NCI-H2196 treated with DMSO at 0.1 percent for 48 hours (cell line): ENCODE measurements around the gene IDH3A.
A peak's percentile ranks its signal among the peaks of the same experiment; 100 is the strongest.
"Not testable (repeated sequence)": the region's sequence is repeated elsewhere in the genome, so short reads cannot be mapped to it uniquely, and the experiment has no call there.

ENCODE experiments used
- DNase-seq: peaks from one replicate; lab custom pipeline; 2025; ENCODE audit not compliant: unreplicated experiment; lab: John Stamatoyannopoulos, UW

The IDH3A gene

DNA sequence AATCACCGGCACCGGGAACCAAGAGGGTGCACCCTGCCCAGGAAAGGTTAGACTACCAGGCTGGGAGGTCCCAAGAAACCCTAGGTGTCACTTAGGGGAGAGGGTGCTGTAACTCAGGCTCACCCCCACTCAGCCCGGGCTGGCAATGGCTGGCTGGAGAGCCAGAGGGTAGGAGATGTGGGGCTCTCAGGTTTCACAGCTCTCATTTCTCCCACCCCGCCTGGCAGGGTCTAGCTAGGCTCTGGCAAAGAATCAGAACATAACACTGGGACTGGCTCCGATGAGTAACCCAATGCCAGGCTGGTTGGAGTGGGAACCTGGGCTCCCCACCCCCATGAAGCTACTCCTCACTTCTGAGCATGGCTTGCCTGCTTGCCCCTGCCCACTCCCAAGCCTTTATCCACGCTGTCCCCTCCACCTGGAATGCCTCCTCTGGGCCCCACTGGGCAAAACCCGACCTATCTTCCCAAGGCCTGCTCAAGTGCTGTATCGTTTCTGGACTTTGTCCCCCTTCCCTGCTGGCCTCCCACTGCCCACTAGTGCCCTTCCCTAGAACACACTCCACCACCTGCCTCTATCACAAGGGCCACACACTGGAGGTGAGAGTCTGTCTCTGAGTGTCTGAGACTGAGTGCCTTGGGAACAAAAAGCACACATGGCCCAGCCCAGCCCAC, 19.9 kb upstream of the IDH3A start:
- peak; percentile 47 for DNase-seq

DNA sequence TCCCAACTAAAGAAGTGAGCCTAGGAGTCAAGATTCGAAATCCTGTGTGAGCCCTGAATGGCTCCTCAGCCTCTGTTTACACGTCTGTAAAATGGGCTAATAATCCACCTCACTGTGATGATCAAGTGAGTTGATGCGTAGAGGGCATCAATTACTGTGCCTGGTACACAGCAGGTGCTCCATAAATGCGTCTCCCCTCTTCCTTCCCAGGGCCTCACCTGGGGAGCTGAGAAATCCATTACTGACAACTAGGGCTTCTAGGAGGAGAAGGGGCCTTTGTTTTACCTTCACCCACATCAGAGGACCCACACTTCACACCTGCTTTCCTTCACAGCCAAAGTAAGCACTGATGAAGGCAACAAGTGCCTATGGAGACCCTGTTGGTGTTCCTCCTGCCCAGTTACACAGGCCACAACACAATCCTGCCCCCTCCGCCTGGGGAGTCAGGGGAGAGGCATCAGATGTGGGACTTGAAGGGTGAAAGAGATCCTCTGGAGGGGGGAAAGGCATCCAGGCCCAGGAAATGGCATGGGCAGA, 19.3 kb upstream of the IDH3A start:
- no peak for DNase-seq

DNA sequence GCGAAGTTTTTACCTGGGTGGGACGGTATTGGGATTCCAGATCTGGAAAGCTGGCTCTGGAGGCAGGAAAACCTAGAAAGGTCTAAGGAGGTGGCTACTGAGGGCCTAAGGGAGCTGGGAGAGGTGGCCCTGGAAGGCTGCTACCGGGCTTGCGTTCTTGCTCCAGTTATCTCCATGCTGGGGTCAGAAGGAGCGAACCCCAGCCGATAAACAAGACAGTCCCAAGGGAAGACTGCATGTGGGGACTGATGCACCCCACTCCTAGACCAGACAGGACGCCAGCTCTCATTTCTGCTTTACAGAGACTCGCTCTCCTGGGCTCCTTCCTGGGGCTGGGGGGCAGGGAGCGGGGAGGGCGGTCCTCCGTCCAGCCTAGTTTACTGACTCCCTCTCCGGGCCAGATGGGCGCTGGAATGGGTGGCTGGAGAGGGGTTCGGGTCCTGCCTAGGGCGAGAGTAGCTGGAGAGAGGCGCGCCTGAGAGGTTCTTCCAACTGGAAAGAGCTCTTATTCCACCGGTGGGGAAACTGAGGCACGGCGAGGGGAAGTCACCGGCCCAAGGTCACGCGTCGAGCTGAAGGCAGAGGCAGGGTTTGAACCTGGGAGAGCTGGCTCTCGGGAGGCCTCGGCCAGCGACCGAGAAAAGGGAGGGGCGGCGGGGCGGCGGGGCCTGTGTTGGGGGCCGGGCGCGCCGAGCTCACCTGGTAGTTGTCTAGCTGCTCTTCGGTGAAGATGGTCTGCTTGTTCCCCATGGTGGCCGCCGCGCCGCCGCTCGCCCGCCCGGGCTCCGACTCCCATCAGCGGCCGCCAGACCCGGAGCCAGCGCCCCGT, 18.5 kb upstream of the IDH3A start:
- no peak for DNase-seq

DNA sequence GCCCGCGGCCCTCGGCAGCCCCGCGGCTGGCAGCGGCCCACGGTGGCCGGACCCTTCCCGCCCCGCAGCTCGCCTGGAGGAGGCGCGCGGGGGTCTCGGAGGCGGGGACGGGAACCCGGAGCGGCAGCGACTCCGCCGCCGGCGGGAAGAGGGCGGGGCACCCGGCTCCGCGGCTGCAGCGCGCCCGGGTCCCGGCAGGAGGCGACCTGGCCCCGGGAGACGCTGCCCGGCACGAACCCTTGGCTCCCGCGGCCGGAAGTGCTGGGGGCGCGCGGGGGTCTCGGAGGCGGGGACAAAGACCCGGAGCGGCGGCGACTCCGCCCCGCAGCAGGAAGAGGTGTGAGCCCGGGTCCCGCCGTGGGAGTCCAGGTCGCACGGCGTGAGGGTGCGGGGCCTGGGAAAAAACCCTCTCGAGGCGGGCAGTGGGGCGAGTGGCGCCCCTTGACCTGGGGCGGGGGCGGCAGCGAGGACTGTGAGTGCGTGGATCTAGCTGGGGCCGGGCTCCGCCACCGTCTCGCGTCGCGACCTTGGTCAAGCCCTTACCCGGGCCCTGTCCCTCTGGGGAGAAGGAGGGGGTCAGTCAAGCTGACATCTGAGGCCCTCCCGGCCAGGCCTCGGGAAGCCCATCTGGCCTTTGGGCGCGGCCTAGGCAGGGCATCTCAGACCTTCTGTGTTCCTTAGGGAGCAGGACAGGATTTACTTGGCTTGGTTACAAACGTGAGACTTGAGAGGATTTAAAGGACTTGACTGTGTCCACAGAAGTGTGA, 17.7 kb upstream of the IDH3A start, which contains the start of gene CIB2:
Gene CIB2 (minus strand): TSS at position 151 of the 767 bp plus-strand sequence. CDS start 230 bp downstream, outside the sequence.
- DNase-seq = no peak

GRCh38 chr15:78133801-78134200, 15.4 kb upstream of the IDH3A start:
- DNase-seq = no peak

DNA sequence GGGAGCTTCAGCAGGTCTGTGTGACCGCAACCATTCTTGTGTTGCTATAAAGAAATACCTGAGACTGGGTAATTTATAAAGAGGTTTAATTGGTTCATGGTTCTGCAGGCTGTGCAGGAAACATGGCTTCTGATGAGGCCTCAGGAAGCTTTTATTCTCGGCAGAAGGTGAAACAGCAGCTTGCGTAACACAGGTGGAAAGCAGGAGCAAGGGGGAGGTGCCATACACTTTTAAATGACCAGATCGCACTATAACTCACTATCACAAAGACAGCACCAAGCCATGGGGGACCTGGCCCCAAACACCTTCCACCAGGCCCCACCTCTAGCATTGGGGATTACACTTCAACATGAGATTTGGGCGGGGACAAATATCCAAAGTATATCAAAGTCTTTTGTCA, 9.6 kb upstream of the IDH3A start:
- DNase-seq = no peak

GRCh38 chr15:78140292-78140691, 8.9 kb upstream of the IDH3A start:
- no peak for DNase-seq

GRCh38 chr15:78142332-78142731, 6.8 kb upstream of the IDH3A start:
- DNase-seq = no peak

GRCh38 chr15:78146425-78147154, 2.6 kb upstream of the IDH3A start:
- DNase-seq = no peak

DNA sequence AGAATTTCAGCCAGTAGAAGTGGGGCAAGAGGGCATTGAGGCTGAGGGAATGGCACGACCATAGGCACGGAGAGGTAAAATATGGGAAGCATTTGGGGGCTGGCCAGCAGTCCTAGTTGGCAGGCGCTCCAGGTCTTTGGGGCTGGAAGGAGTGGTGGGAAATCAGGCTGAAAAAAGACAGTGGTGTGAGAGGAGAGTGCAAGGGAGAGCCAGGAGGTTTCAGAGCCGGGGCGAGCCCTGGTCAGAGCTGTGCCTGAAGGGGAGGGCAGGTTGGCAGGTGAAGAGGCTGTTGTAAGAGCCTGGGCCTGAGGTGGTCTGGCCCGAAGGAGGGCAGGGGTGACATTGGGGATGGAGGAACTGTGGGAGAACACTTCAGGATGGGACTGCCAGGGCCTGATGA, 1.6 kb upstream of the IDH3A start:
- DNase-seq = no peak

- DNase-seq = no peak
Observed at GRCh38 chr15:78148392-78149067, 632 bp upstream of the IDH3A start.

GRCh38 chr15:78149805-78150751, 916 bp downstream of the IDH3A start:
- no peak for DNase-seq

GRCh38 chr15:78151075-78151474, 1.9 kb downstream of the IDH3A start:
- not testable (repeated sequence) for DNase-seq

DNA sequence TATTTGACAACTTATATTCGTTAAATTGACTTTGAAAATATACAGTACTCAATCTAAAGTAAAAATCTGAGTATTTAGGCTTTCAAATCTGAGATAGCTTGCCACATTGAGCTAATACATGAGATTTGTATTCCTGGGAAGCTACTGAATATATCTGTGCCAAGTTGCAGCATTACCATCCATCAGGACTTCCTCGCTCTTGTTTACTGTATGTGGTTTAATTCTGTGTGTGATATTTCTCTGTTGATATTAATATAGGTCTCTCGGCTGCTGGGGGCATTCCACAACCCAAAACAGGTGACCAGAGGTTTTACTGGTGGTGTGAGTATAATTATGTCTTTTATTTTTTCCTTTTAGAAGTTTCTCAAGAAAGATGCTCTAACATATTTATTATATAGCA, 5.8 kb downstream of the IDH3A start:
- DNase-seq = no peak

DNA sequence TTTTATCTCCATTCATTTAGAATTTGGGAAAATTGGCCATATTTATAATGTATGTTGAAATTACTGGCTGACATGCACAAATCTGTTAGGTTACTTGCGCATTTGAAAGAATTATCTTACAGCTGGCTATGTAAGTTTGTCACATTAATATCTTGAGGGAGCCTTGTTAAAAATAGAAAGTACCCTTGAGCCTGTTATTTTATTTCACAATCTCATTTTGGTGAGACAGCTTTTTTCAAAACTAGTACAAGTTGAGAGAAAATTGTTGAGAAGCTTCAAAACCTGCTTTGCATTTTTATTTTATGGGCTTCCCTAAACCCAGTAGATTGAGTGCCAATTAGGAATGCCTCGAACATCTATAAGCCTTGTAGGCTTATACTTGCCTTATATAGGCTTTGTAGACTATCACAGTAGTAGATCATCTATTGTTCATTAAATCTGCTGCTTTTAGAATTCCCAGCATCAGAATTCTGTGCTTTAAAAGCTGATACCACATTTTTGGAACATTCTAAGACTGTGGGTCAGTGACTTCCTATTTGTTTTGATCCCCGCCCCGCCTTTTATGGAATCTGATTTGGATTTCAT, 6.3 kb downstream of the IDH3A start:
- DNase-seq = no peak

- no peak for DNase-seq
Observed at GRCh38 chr15:78156653-78157052, 7.5 kb downstream of the IDH3A start.

- DNase-seq = no peak
Observed at GRCh38 chr15:78157203-78157602, 8.0 kb downstream of the IDH3A start.

GRCh38 chr15:78159395-78159794, 10.2 kb downstream of the IDH3A start:
- no peak for DNase-seq

DNA sequence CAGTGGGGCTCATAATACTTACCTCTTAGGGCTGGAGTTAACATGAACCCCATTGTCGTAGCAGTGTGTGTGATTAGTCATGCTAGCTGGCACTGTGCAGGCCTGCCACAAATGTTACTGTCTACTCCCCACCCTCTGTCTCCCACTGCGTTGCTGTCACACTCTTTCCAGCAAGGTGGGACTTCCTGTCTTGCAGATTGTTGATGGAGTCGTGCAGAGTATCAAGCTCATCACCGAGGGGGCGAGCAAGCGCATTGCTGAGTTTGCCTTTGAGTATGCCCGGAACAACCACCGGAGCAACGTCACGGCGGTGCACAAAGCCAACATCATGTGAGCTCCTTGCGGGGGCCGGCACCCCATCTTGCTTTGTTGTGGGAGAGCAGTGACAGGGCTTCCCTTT, 12.9 kb downstream of the IDH3A start:
- DNase-seq = no peak
